Subcutaneous abdominal adipose tissue (tissue), 5 donors: ENCODE data around the gene SEMA7A.
"Not testable (repeated sequence)": the region's sequence is repeated elsewhere in the genome, so short reads cannot be mapped to it uniquely, and the experiment has no call there.

Experiments
- H3K27ac ChIP-seq: one replicate; pipeline ENCODE4 v1.7.0; 2013; ENCODE audit warnings: low read depth, mild to moderate bottlenecking, inconsistent platforms, low read length, moderate library complexity
- H3K27me3 ChIP-seq, 5 donors: one replicate each; pipeline ENCODE4 v1.7.0; 2013; ENCODE audit warnings: low read length in 5 of 5, inconsistent platforms in 1 of 5; ENCODE audit not compliant: control insufficient read depth in 5 of 5, insufficient read depth in 4 of 5
- H3K36me3 ChIP-seq, 5 donors: one replicate each; pipeline ENCODE4 v1.7.0; 2013; ENCODE audit warnings: low read length in 5 of 5; ENCODE audit not compliant: control insufficient read depth in 5 of 5, insufficient read depth in 5 of 5
- H3K4me1 ChIP-seq, 5 donors: one replicate each; pipeline ENCODE4 v1.7.0; 2013; ENCODE audit warnings: low read length in 5 of 5, mild to moderate bottlenecking in 3 of 5, moderate library complexity in 1 of 5; ENCODE audit not compliant: control insufficient read depth in 5 of 5, insufficient read depth in 5 of 5
- H3K4me3 ChIP-seq, 5 donors: one replicate each; pipeline ENCODE4 v1.7.0; 2013; ENCODE audit warnings: low read length in 5 of 5, low read depth in 1 of 5
- H3K9ac ChIP-seq, 5 donors: one replicate each; pipeline ENCODE4 v1.7.0; 2013; ENCODE audit warnings: low read length in 5 of 5, mild to moderate bottlenecking in 4 of 5, moderate library complexity in 3 of 5
- H3K9me3 ChIP-seq, 5 donors: one replicate each; pipeline ENCODE4 v1.7.0; 2013; ENCODE audit warnings: low read length in 5 of 5; ENCODE audit not compliant: control insufficient read depth in 5 of 5
- donor health status: healthy.
- donor health status: healthy.
- donor health status: healthy.
- donor health status: healthy.
- donor health status: healthy.

SEMA7A gene

DNA sequence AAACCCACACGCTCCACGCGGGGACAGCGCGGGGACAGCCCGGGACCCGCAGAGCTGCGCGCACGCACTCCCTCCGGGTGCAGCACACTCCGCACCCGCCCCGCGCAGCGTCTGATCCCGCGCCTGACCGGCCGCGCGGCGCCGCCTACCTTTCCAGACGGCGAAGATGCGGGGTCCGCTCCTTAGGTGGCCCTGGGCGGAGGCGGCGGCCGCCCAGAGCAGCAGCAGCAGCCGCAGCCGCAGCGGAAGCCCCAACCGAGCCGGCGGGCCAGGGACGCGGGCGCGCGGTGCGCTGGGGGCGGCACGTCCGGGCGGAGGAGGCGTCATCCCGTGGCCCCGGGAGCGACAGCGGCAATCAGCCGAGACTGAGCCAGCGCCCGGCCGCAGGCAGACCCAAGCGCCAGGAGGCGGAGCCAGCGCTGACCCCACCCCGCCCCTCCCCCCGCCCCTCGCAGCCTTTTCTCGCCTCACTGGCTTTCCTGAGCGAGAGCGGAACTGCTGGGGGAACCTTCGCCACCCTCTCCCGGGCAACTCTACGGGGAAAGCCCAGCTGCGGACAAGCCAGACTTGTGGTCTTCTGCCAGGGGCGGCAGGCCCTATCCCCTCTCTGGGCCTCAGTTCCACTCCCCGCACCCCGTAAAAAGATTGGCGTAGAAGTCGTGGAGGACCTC, at the start of gene SEMA7A:
TSS of gene SEMA7A (minus strand) at position 367 of the 671 bp plus-strand sequence. CDS start at position 327, 40 bp downstream.
- Histone ChIP-seq H3K9ac (peak within 1 kb of the TSS in 4 of 5 donors; percentile 21 to 74 (median 60)), H3K4me1 (peaks cover 0 to 30% (median 22%) of the 10 kb centered on the region in 5 donors), H3K36me3 (no peaks in the 10 kb centered on the region), H3K9me3 (no peaks in the 10 kb centered on the region), H3K4me3 (peak within 1 kb of the TSS; percentile 71 to 82 (median 76)), H3K27me3 (peaks cover 0 to 12% (median 7%) of the 10 kb centered on the region in 5 donors), H3K27ac (no peak within 1 kb of the TSS)

DNA sequence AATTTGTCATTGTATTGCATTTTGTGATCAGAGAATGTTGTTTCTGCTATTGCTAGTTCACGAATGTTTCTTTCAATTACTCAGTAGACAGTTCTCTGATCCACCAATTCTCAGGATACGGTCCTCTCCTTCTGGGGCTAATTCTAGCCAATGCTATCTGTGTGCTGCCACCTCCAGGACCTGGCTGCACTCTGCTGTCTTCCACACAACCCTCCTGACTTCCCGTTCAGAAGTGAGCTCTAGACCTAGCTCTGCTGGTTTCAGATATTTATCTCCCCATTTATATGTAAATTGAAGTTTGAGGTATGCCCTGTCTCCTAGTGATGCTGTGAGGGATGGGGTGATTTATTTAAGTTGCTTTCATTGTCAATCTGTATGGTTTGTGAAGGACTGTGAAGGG, 48.9 kb upstream of the SEMA7A start:
- Histone ChIP-seq H3K4me1 (no peaks in the 10 kb centered on the region), H3K4me3 (no peak overlapping the region), H3K27ac (no peak overlapping the region), H3K27me3 (no peaks in the 10 kb centered on the region), H3K9me3 (no peaks in the 10 kb centered on the region), H3K9ac (no peak overlapping the region), H3K36me3 (peaks cover 0 to 8% (median 0%) of the 10 kb centered on the region in 5 donors)

DNA sequence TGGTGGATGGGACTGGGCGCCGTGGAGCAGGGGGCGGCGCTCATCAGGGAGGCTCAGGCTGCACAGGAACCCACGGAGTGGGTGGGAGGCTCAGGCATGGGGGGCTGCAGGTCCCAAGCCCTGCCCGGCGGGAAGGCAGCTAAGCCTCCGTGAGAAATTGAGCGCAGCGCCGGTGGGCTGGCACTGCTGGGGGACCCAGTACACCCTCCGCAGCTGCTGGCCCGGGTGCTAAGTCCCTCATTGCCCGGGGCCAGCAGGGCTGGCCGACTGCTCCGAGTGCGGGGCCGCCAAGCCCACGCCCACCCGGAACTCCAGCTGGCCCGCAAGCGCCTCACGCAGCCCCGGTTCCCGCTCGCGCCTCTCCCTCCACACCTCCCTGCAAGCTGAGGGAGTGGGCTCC, 46.6 kb upstream of the SEMA7A start:
- H3K9ac ChIP-seq, H3K4me1 ChIP-seq, H3K27ac ChIP-seq, H3K4me3 ChIP-seq, H3K9me3 ChIP-seq, H3K27me3 ChIP-seq, H3K36me3 ChIP-seq: not testable (repeated sequence)

DNA sequence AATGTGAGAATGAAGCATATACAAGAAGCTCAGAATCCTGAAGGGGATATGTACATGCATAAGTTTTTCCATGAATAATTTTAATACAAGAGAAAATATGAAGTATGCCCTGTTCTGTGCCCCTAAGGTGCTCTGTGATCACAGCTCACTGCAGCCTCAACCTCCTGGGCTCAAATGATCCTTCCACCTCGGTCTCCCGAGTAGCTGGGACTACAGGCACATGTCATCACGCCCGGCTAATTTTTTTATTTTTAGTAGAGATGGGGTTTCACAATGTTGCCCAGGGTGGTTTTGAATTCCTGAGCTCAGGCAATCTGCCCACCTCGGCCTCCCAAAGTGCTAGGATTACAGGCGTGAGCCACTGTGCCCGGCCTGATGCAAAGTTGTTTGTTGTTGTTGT, 37.9 kb upstream of the SEMA7A start:
- H3K27ac ChIP-seq, H3K9ac ChIP-seq, H3K4me3 ChIP-seq, H3K27me3 ChIP-seq, H3K9me3 ChIP-seq, H3K4me1 ChIP-seq: not testable (repeated sequence)
- peaks cover 0 to 23% (median 3%) of the 10 kb centered on the region in 5 donors for H3K36me3 ChIP-seq

GRCh38 chr15:74470631-74471395, 37.1 kb upstream of the SEMA7A start:
- Histone ChIP-seq H3K4me3 (no peak overlapping the region), H3K9ac (no peak overlapping the region), H3K36me3 (peaks cover 0 to 23% (median 3%) of the 10 kb centered on the region in 5 donors), H3K27ac (no peak overlapping the region), H3K27me3 (no peaks in the 10 kb centered on the region), H3K4me1 (no peaks in the 10 kb centered on the region), H3K9me3 (no peaks in the 10 kb centered on the region)

- Histone ChIP-seq H3K27ac (no peak overlapping the region), H3K27me3 (no peaks in the 10 kb centered on the region), H3K9me3 (no peaks in the 10 kb centered on the region), H3K4me1 (no peaks in the 10 kb centered on the region), H3K9ac (no peak overlapping the region), H3K4me3 (no peak overlapping the region), H3K36me3 (peaks cover 0 to 14% (median 3%) of the 10 kb centered on the region in 5 donors)
Observed at GRCh38 chr15:74468341-74469032, 34.7 kb upstream of the SEMA7A start.

DNA sequence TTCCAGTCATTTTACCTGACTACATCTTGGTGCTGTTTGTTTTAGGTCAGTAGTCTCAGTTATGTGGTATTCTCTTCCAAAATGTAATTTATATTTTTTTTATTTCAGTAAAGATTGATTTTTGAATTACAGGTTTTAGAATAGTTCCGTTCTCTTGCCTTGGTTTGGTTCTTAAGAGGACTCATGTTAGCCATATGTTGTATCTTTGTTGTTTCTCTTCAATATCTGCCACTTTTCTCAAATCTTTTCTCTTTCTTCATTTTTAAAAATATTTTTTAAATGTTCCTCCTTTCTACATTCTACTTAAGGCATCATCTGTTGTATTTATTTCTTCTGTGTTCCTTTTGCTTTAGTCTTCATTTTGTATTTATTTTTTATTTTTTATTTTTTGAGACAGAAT, 32.8 kb upstream of the SEMA7A start:
- Histone ChIP-seq H3K36me3 (peaks cover 0 to 4% (median 0%) of the 10 kb centered on the region in 5 donors), H3K4me3 (no peak overlapping the region), H3K9ac (no peak overlapping the region), H3K4me1 (peaks cover 2 to 7% (median 6%) of the 10 kb centered on the region in 5 donors), H3K27ac (no peak overlapping the region), H3K27me3 (no peaks in the 10 kb centered on the region), H3K9me3 (no peaks in the 10 kb centered on the region)

DNA sequence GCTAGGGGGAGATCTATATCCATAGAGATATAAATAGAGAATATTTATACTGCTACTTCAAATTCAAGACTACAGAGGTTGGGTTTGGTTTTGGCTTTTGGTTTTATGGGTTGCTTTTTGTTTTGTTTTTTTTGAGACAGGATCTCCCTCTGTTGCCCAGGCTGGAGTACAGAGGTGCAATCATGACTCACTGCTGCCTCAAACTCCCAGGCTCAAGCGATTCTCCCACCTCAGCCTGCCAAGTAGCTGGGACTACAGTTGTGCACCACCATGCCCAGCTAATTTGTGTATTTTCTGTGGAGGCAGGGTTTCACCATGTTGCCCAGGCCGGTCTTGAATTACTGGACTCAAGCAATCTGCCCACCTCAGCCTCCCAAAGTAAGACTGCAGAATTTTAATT, 31.1 kb upstream of the SEMA7A start:
- no peak overlapping the region for H3K4me3 ChIP-seq
- H3K27ac ChIP-seq = no peak overlapping the region
- no peaks in the 10 kb centered on the region for H3K27me3 ChIP-seq
- H3K36me3 ChIP-seq = peaks cover 0 to 4% (median 0%) of the 10 kb centered on the region in 5 donors
- H3K9ac ChIP-seq = no peak overlapping the region
- H3K9me3 ChIP-seq = no peaks in the 10 kb centered on the region
- H3K4me1 ChIP-seq = peaks cover 2 to 20% (median 18%) of the 10 kb centered on the region in 5 donors

GRCh38 chr15:74464216-74464615, 30.5 kb upstream of the SEMA7A start:
- Histone ChIP-seq H3K27me3 (no peaks in the 10 kb centered on the region), H3K4me3 (no peak overlapping the region), H3K27ac (no peak overlapping the region), H3K36me3 (peaks cover 0 to 4% (median 0%) of the 10 kb centered on the region in 5 donors), H3K9ac (no peak overlapping the region), H3K9me3 (no peaks in the 10 kb centered on the region), H3K4me1 (peaks cover 2 to 21% (median 19%) of the 10 kb centered on the region in 5 donors)

DNA sequence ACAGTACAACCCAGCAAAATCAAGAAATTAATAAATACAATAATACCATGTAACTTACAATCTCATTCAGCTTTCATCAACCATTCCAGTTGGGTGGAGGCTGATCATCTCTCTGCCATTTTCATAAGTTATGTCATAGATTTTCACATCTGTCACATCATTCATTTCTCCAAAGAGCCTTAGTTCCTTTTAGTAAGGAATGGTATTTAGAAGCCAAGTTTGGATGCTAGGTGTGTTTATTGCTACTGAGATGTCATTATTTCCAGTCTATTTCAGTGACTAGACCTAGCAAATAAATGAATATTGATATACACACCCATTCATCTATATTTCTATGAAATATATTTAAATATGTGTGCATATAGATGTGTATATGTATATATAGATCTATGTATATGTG, 29.9 kb upstream of the SEMA7A start:
- Histone ChIP-seq H3K4me3 (no peak overlapping the region), H3K27ac (no peak overlapping the region), H3K27me3 (no peaks in the 10 kb centered on the region), H3K9ac (no peak overlapping the region), H3K4me1 (peaks cover 2 to 21% (median 19%) of the 10 kb centered on the region in 5 donors), H3K36me3 (peaks cover 0 to 3% (median 0%) of the 10 kb centered on the region in 5 donors), H3K9me3 (no peaks in the 10 kb centered on the region)
